ENCODE data around the gene EFS. TPM values are rescaled to one million over a fixed set of nuclear protein-coding genes. Genes with fewer than 3 reads are reported as not detected.

EFS gene
- total RNA-seq, 4 donors from 2014 or later, result 10.1 to 21.4 (median 12.8) TPM

DNA sequence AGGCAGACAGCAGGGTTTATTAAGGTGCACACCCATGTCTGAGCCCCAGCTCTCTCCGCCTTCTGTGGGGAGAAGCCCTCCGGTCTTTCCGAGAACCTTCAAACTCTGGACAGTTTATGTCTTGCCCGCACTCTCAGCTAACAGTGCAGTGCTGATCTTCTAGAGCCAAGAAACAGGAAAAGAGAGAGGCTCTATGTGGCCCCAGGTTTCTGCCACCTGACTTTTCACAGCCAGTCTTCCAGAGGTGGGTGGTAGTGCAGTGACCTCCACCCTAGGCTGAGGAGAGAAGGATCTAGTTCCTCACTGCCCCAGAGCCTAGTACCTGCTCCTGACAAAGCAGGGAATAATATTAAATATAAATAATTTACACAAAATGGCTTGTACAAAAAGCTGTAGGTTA lies 8.3 kb downstream of the EFS start:
- TF ChIP-seq POLR2A (IDR thresholded peaks at IDR 0.05; ENCODE audit: low read depth) (no peak), POLR2AphosphoS5 (IDR thresholded peaks at IDR 0.05) (no peak)
- WGBS, result 91% methylated on average over 4 of the region's 4 CpGs
- Histone ChIP-seq H3K27me3 (no peaks in the 10 kb centered on the region), H3K4me1 (peaks cover 9 to 54% (median 49%) of the 10 kb centered on the region in 4 donors), H3K4me3 (no peak overlapping the region), H3K9me3 (no peaks in the 10 kb centered on the region), H3K27ac (replicated peaks in 1 of 4) (no peak overlapping the region), H3K36me3 (peaks cover 0 to 47% (median 18%) of the 10 kb centered on the region in 4 donors)
- no peak for DNase-seq (ENCODE audit: extremely low spot score)
- intact Hi-C loops (cut with DNase I), result no loop called here

DNA sequence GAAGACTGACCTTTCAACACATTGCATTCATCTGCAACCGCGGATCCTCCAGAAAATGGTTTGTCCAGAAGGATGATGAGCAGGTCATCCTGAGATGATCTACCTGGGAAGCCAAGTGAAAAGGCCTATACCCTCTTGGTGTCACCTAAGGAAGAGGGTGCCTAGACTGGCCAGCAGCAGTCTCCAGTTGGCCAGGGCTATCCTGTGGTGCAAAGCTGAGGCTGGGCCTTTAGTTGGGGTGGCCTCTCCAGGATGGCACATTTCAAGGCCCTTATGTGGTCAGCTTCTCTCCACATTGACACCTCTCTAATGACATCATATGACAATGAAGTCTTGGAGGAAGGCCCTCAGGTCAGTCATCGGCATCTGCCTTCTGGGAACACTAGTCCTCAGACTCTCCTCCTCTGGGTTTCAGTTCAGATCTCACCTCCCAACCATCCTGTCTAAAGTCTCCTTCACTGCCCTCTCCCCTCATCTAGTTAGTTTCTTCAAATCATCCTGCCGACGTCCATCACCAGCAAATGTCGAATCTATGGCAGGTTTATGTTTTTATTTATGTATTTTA lies 9.0 kb downstream of the EFS start:
- intact Hi-C loops (cut with DNase I), result no loop called here

DNA sequence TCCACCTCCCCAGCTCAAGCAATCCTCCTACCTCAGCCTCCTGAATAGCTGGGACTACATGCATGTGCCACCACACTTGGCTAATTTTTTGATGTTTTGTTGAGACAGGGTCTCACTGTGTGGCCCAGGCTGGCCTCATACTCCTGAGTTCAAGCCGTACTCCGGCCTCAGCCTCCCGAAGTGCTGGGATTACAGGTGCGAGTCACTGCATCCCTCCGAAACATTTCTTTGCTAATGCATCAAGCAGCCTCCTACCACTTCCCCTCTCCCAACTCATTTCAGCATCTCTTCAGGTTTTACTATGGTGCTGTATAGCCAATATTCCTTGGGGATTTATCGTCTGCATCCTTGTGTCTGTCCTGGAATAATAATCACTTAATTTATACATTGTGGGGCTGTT lies 10.0 kb downstream of the EFS start:
- 79% methylated on average over 6 of the region's 6 CpGs for WGBS
- intact Hi-C loops (cut with DNase I), result no loop called here
- TF ChIP-seq EP300 (IDR thresholded peaks at IDR 0.05), result no peak
- TF ChIP-seq POLR2AphosphoS5 (IDR thresholded peaks at IDR 0.05), result no peak
- TF ChIP-seq, protein P1, sequence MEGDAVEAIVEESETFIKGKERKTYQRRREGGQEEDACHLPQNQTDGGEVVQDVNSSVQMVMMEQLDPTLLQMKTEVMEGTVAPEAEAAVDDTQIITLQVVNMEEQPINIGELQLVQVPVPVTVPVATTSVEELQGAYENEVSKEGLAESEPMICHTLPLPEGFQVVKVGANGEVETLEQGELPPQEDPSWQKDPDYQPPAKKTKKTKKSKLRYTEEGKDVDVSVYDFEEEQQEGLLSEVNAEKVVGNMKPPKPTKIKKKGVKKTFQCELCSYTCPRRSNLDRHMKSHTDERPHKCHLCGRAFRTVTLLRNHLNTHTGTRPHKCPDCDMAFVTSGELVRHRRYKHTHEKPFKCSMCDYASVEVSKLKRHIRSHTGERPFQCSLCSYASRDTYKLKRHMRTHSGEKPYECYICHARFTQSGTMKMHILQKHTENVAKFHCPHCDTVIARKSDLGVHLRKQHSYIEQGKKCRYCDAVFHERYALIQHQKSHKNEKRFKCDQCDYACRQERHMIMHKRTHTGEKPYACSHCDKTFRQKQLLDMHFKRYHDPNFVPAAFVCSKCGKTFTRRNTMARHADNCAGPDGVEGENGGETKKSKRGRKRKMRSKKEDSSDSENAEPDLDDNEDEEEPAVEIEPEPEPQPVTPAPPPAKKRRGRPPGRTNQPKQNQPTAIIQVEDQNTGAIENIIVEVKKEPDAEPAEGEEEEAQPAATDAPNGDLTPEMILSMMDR (IDR thresholded peaks at IDR 0.05), result no peak
- no peak for TF ChIP-seq POLR2A (IDR thresholded peaks at IDR 0.05; ENCODE audit: low read depth)

More for the DNA sequence above, 9.0 kb downstream of the EFS start:
- no peaks in the 10 kb centered on the region for H3K27me3 ChIP-seq
- H3K4me1 ChIP-seq, result peaks cover 10 to 51% (median 45%) of the 10 kb centered on the region in 4 donors
- no peak for DNase-seq (ENCODE audit: extremely low spot score)
- H3K36me3 ChIP-seq, result peaks cover 0 to 47% (median 18%) of the 10 kb centered on the region in 4 donors
- no peaks in the 10 kb centered on the region for H3K9me3 ChIP-seq
- H3K4me3 ChIP-seq, result no peak overlapping the region
- TF ChIP-seq, protein P1 (IDR thresholded peaks at IDR 0.05), result no peak
- TF ChIP-seq POLR2AphosphoS5 (IDR thresholded peaks at IDR 0.05), result peak in 1 of 2 donors; percentile 7
- H3K27ac ChIP-seq (replicated peaks in 1 of 4), result no peak overlapping the region
- WGBS, result 84% methylated on average over 6 of the region's 6 CpGs

DNA sequence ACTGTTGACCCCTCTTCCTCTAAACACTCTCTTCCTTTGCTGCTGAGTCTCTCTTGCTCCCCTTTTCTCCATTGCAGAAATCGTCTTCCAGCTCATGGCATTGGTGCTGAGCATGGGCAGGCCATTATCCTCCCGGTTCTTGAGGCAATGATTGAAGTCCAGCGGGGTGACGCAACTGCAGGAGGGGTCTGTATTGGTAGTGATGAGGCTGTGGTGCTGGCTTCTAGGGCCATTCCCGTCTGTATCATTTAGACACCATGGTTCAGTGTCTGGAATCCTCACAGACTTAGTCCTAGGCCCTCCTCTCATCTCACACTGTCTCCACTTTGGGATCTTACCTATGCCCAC lies 11.6 kb downstream of the EFS start:
- no peaks in the 10 kb centered on the region for H3K9me3 ChIP-seq
- peaks cover 10 to 26% (median 21%) of the 10 kb centered on the region in 4 donors for H3K4me1 ChIP-seq
- intact Hi-C loops (cut with DNase I), result no loop called here
- peak overlapping the region in 3 of 4 donors; percentile 27 to 81 (median 56) for H3K27ac ChIP-seq (replicated peaks in 1 of 4)
- DNase-seq (ENCODE audit: extremely low spot score), result no peak
- no peak overlapping the region for H3K4me3 ChIP-seq
- 73% methylated on average over 5 of the region's 5 CpGs for WGBS
- H3K36me3 ChIP-seq, result peaks cover 0 to 23% (median 9%) of the 10 kb centered on the region in 4 donors
- TF ChIP-seq, protein P1 (IDR thresholded peaks at IDR 0.05), result no peak
- TF ChIP-seq EP300 (IDR thresholded peaks at IDR 0.05) (no peak), POLR2AphosphoS5 (IDR thresholded peaks at IDR 0.05) (no peak), POLR2A (IDR thresholded peaks at IDR 0.05; ENCODE audit: low read depth) (no peak)
- H3K27me3 ChIP-seq, result no peaks in the 10 kb centered on the region

More for the DNA sequence above, 10.0 kb downstream of the EFS start:
- H3K4me3 ChIP-seq, result no peak overlapping the region
- no peaks in the 10 kb centered on the region for H3K9me3 ChIP-seq
- DNase-seq (ENCODE audit: extremely low spot score), result no peak
- H3K4me1 ChIP-seq, result peaks cover 10 to 42% (median 36%) of the 10 kb centered on the region in 4 donors
- H3K36me3 ChIP-seq, result peaks cover 0 to 39% (median 16%) of the 10 kb centered on the region in 4 donors
- H3K27me3 ChIP-seq, result no peaks in the 10 kb centered on the region
- no peak overlapping the region for H3K27ac ChIP-seq (replicated peaks in 1 of 4)

DNA sequence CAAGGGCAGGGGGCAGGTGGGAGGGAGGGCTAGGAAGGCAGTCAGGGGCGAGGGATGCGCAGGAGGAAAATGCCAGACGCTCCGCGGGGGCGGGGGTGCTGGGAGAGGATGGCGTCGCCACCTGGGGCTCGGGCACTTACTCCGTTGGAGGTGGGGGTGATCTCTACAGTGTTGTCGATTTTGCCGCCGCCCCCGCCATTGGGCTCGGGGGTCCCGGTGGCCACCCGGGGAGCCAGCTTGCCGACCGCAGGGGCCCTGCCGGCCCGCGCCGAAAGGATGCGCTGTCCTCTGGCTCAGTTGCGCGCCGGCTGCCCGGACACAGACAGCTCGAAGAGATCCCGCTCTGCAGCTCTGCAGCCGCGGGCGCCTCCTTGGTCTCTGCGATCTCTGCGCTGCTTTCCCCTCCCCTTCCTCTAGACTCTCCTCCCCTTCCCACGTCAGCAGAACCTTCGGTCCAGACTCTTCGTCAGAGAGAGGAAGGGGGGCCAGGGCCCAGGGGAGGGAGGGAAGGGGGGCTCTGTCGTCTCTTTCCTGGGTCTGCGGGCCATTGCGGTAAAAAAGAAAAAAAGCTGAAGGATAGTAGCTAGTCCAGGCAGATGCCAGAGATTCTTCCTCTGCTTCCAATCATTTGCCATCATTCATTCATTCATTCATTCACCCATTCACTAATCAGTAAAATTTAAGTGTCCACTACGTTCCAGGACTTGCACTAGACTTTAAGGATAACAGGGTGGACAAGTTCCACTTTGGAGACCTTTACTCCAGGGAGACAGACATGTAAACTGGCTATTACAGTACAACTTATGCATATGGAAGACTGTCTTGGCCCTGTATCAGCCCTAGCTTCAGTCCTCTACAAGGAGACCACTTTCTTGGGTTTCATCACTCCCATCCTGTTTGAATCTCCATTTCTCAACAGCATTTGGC lies 12.2 kb downstream of the EFS start, which contains the start of gene SLC22A17:
Gene SLC22A17 (minus strand): TSS at position 382 of the 927 bp plus-strand sequence.
- H3K4me1 ChIP-seq, result peaks cover 10 to 22% (median 21%) of the 10 kb centered on the region in 4 donors

More for the DNA sequence above, 12.2 kb downstream of the EFS start, which contains the start of gene SLC22A17:
- Histone ChIP-seq H3K36me3 (peaks cover 0 to 19% (median 7%) of the 10 kb centered on the region in 4 donors), H3K27ac (replicated peaks in 1 of 4) (peak within 1 kb of the TSS; percentile 27 to 81 (median 60)), H3K27me3 (no peaks in the 10 kb centered on the region), H3K4me3 (peak within 1 kb of the TSS; percentile 62 to 88 (median 70)), H3K9me3 (no peaks in the 10 kb centered on the region)
- 1% methylated on average over 29 of the region's 42 CpGs for WGBS
- intact Hi-C loops (cut with DNase I), result no loop called here
- TF ChIP-seq, protein P1 (IDR thresholded peaks at IDR 0.05), result peak in 2 of 3 experiments; percentile 11 to 40
- TF ChIP-seq POLR2AphosphoS5 (IDR thresholded peaks at IDR 0.05), result peak; percentile 94
- no peak for TF ChIP-seq POLR2A (IDR thresholded peaks at IDR 0.05; ENCODE audit: low read depth)
- no peak for DNase-seq (ENCODE audit: extremely low spot score)
